ENCODE results near the gene CFAP251. TPM values are rescaled to one million over a fixed set of nuclear protein-coding genes. Genes with fewer than 3 reads are reported as not detected.
"Not testable (repeated sequence)": the region's sequence is repeated elsewhere in the genome, so short reads cannot be mapped to it uniquely, and the experiment has no call there.

CFAP251 gene
- polyA plus RNA-seq, 3 donors: 7.8 to 16.1 (median 15.4) TPM

GRCh38 chr12:121970581-121971300, 52.3 kb downstream of the CFAP251 start:
- no peak for DNase-seq

GRCh38 chr12:121974026-121974985, 55.9 kb downstream of the CFAP251 start:
- DNase-seq: no peak

- DNase-seq: no peak
These were observed 56.6 kb downstream of the CFAP251 start for GRCh38 chr12:121975021-121975420.

GRCh38 chr12:121976950-121977349, 58.6 kb downstream of the CFAP251 start:
- DNase-seq: no peak

GRCh38 chr12:121980191-121980891, 61.9 kb downstream of the CFAP251 start:
- no peak for DNase-seq

- no peak for DNase-seq
These were observed 62.5 kb downstream of the CFAP251 start for GRCh38 chr12:121980892-121981272.

GRCh38 chr12:121981456-121981855, 63.1 kb downstream of the CFAP251 start:
- DNase-seq: no peak

GRCh38 chr12:121982950-121983349, 64.6 kb downstream of the CFAP251 start:
- DNase-seq: no peak

GRCh38 chr12:121983536-121984210, 65.3 kb downstream of the CFAP251 start:
- peak; percentile 82 for DNase-seq

GRCh38 chr12:121986489-121987245, 68.3 kb downstream of the CFAP251 start:
- no peak for DNase-seq

GRCh38 chr12:121988519-121988918, 70.1 kb downstream of the CFAP251 start:
- DNase-seq: not testable (repeated sequence)

GRCh38 chr12:121989276-121990113, 71.1 kb downstream of the CFAP251 start:
- DNase-seq: peak; percentile 88

GRCh38 chr12:121990114-121990647, 71.8 kb downstream of the CFAP251 start:
- no peak for DNase-seq

GRCh38 chr12:121990692-121991603, 72.6 kb downstream of the CFAP251 start:
- no peak for DNase-seq

GRCh38 chr12:121992059-121992879, 73.9 kb downstream of the CFAP251 start:
- DNase-seq: no peak

GRCh38 chr12:121996050-121996944, 77.9 kb downstream of the CFAP251 start:
- DNase-seq: no peak

Data from renal pelvis (tissue), 4 donors.